Measurements from ENCODE around the gene CD151.

The CD151 gene

GRCh38 chr11:813072-813455 is 19.7 kb upstream of the CD151 start:
- intact Hi-C loops (cut with DNase I): no loop called here
- no peak for DNase-seq

- intact Hi-C loops (cut with DNase I): no loop called here
- no peak for DNase-seq
These were observed 19.2 kb upstream of the CD151 start for GRCh38 chr11:813456-814096.

GRCh38 chr11:815675-816432 is 16.9 kb upstream of the CD151 start:
- DNase-seq: no peak
- intact Hi-C loops (cut with DNase I): no loop called here

- intact Hi-C loops (cut with DNase I): no loop called here
- no peak for DNase-seq
These were observed 16.3 kb upstream of the CD151 start for GRCh38 chr11:816433-816779.

- intact Hi-C loops (cut with DNase I): no loop called here
- DNase-seq: no peak
These were observed 14.2 kb upstream of the CD151 start, which contains the start of gene PNPLA2 for GRCh38 chr11:818396-819128. PNPLA2 (plus strand) TSS chr11:818914; CDS start chr11:819719, 805 bp downstream.

GRCh38 chr11:819129-819931 is 13.4 kb upstream of the CD151 start:
- peak; percentile 86 to 99 (median 93) for DNase-seq
- intact Hi-C loops (cut with DNase I): no loop called here

GRCh38 chr11:819943-820649 is 12.7 kb upstream of the CD151 start:
- DNase-seq: peak in 8 of 10 donors; percentile 52 to 93 (median 68)

GRCh38 chr11:820655-821511 is 11.9 kb upstream of the CD151 start:
- peak in 3 of 10 donors; percentile 40 to 61 (median 45) for DNase-seq
- intact Hi-C loops (cut with DNase I): no loop called here

More at GRCh38 chr11:819943-820649, 12.7 kb upstream of the CD151 start:
- intact Hi-C loops (cut with DNase I): no loop called here

- peak in 2 of 10 donors; percentile 38 to 88 for DNase-seq
- intact Hi-C loops (cut with DNase I): no loop called here
These were observed 11.0 kb upstream of the CD151 start for GRCh38 chr11:821512-822371.

- intact Hi-C loops (cut with DNase I): no loop called here
These were observed 9.1 kb upstream of the CD151 start for GRCh38 chr11:823441-824291.

GRCh38 chr11:824292-824880 is 8.4 kb upstream of the CD151 start:
- intact Hi-C loops (cut with DNase I): no loop called here
- DNase-seq: peak in 7 of 10 donors; percentile 40 to 97 (median 51)

More at GRCh38 chr11:823441-824291, 9.1 kb upstream of the CD151 start:
- no peak for DNase-seq

- intact Hi-C loops (cut with DNase I): no loop called here
These were observed 7.8 kb upstream of the CD151 start for GRCh38 chr11:824942-825341.

GRCh38 chr11:825366-826226 is 7.2 kb upstream of the CD151 start:
- no peak for DNase-seq
- intact Hi-C loops (cut with DNase I): no loop called here

More at GRCh38 chr11:824942-825341, 7.8 kb upstream of the CD151 start:
- DNase-seq: no peak

- no peak for DNase-seq
- intact Hi-C loops (cut with DNase I): no loop called here
These were observed 6.5 kb upstream of the CD151 start for GRCh38 chr11:826227-826621.

- DNase-seq: no peak
- intact Hi-C loops (cut with DNase I): no loop called here
These were observed 6.0 kb upstream of the CD151 start for GRCh38 chr11:826836-827145.
